ENCODE results near the gene ZNF141. TPM values are rescaled to one million over a fixed set of nuclear protein-coding genes. Genes with fewer than 3 reads are reported as not detected.

Gene ZNF141
- total RNA-seq, 6 donors from 2014 or later = 11.8 to 62.9 (median 17.3) TPM

DNA sequence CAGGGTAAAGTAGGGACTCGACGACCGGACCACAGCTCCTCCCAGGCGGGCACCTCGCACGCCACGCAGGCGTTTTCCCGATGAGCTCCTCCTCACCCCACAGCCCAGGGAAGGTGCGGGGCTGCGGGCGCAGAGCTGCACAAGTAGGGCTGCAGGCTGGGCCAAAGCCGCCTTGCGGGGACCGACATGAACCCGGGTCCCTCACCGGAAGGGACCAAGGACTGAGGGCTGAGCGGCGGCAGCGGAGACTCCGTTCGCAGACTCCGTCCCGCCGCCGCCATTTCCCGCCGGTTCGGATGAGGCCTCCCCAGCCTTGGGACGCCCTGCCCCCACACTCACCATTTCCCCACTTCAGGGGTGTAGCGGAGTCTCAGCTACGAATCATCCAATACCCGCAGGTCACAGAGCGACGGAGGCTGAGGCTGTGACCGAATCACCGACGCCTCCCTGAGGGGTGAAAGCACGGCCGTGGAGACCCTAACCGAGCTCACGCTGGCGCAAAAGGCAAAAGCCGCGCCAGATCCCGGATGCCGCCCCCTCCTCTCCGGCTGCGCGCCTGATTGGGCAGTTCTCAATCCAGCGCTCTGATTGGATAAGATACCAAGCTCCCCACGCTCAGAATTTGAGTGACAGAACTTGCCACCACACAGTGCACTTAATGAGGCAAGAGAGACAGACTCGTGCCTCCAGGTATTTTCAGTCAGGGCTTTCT, 32.5 kb upstream of the ZNF141 start, which contains the start of gene ZNF732:
TSS of gene ZNF732 (minus strand) at position 506 of the 712 bp plus-strand sequence. CDS start at position 342, 164 bp downstream.
- H3K36me3 ChIP-seq = no peaks in the 10 kb centered on the region
- TF ChIP-seq, protein P1, sequence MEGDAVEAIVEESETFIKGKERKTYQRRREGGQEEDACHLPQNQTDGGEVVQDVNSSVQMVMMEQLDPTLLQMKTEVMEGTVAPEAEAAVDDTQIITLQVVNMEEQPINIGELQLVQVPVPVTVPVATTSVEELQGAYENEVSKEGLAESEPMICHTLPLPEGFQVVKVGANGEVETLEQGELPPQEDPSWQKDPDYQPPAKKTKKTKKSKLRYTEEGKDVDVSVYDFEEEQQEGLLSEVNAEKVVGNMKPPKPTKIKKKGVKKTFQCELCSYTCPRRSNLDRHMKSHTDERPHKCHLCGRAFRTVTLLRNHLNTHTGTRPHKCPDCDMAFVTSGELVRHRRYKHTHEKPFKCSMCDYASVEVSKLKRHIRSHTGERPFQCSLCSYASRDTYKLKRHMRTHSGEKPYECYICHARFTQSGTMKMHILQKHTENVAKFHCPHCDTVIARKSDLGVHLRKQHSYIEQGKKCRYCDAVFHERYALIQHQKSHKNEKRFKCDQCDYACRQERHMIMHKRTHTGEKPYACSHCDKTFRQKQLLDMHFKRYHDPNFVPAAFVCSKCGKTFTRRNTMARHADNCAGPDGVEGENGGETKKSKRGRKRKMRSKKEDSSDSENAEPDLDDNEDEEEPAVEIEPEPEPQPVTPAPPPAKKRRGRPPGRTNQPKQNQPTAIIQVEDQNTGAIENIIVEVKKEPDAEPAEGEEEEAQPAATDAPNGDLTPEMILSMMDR (IDR thresholded peaks at IDR 0.05) = no peak
- TF ChIP-seq EP300 (IDR thresholded peaks at IDR 0.05) (no peak), POLR2AphosphoS5 (IDR thresholded peaks at IDR 0.05) (no peak), POLR2A (IDR thresholded peaks at IDR 0.05) (no peak)
- H3K27ac ChIP-seq = no peak within 1 kb of the TSS
- peak in 1 of 2 donors; percentile 72 for DNase-seq
- peaks cover 0 to 24% (median 4%) of the 10 kb centered on the region in 4 donors for H3K9me3 ChIP-seq
- WGBS, 2 donors = 12 to 19% methylated on average over 31 to 36 of the region's 53 CpGs
- peaks cover 0 to 7% (median 3%) of the 10 kb centered on the region in 4 donors for H3K27me3 ChIP-seq
- peaks cover 0 to 9% (median 0%) of the 10 kb centered on the region in 4 donors for H3K4me1 ChIP-seq
- peak within 1 kb of the TSS in 3 of 4 donors; percentile 25 to 47 (median 34) for H3K4me3 ChIP-seq
- peak in 1 of 2 donors; percentile 35 for ATAC-seq (ENCODE audit: low FRiP score in 2 of 2)

DNA sequence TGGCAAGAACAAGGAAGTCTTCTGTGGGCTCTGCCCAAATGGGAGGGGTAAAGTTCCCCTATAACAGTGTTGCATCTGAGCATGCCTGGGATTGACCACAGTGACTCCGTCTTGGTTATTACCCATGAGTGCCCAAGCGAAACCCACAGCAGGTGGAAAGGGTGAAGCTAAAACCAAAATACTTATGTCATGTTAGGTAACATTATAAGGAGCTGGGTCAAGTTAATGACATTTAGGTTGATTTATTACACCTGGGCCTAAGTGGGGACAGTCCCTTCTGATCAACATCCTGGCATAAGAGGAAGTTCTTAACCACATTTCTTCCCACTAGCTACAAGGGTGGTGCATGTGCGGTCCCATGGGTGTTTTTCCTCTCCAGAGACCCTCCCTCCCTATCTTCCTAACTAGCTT, 31.1 kb upstream of the ZNF141 start:
- WGBS, 2 donors = 53 to 74% methylated on average over 3 of the region's 3 CpGs
- ATAC-seq (ENCODE audit: low FRiP score in 2 of 2) (no peak), DNase-seq (no peak)
- Histone ChIP-seq H3K36me3 (no peaks in the 10 kb centered on the region), H3K4me1 (peaks cover 0 to 9% (median 0%) of the 10 kb centered on the region in 4 donors), H3K9me3 (peaks cover 0 to 24% (median 5%) of the 10 kb centered on the region in 4 donors), H3K27me3 (peaks cover 0 to 7% (median 3%) of the 10 kb centered on the region in 4 donors), H3K4me3 (no peak overlapping the region), H3K27ac (no peak overlapping the region)
- TF ChIP-seq, protein P1 (IDR thresholded peaks at IDR 0.05) = no peak
- no peak for TF ChIP-seq EP300 (IDR thresholded peaks at IDR 0.05)
- no peak for TF ChIP-seq POLR2AphosphoS5 (IDR thresholded peaks at IDR 0.05)
- no peak for TF ChIP-seq POLR2A (IDR thresholded peaks at IDR 0.05)

DNA sequence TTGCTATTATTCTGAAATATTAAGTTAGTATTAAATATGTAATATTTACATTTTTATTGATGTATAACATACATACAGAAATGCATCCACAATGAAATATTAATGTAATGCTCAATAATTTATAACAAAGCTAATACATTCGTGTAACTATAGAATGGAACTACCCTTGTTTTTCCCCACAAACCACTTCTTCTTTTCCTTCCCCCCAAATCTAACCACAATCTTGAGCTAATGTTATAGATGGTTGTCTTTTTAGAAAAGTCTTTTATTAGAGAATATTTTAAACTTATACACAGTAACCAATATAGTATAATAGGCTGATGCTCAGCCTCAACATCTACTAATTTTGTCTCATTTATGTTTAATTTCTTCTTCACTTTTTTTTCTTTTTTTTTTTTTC, 27.8 kb upstream of the ZNF141 start:
- peaks cover 0 to 6% (median 3%) of the 10 kb centered on the region in 4 donors for H3K27me3 ChIP-seq
- TF ChIP-seq POLR2AphosphoS5 (IDR thresholded peaks at IDR 0.05) (no peak), POLR2A (IDR thresholded peaks at IDR 0.05) (no peak), EP300 (IDR thresholded peaks at IDR 0.05) (no peak)
- TF ChIP-seq, protein P1 (IDR thresholded peaks at IDR 0.05) = no peak
- no peaks in the 10 kb centered on the region for H3K36me3 ChIP-seq
- H3K9me3 ChIP-seq = peaks cover 0 to 18% (median 10%) of the 10 kb centered on the region in 4 donors
- no peak overlapping the region for H3K4me3 ChIP-seq
- H3K4me1 ChIP-seq = peaks cover 0 to 6% (median 0%) of the 10 kb centered on the region in 4 donors
- DNase-seq = no peak
- no peak for ATAC-seq (ENCODE audit: low FRiP score in 2 of 2)
- H3K27ac ChIP-seq = no peak overlapping the region
- 56 to 81% methylated on average over 1 of the region's 1 CpG for WGBS, 2 donors

DNA sequence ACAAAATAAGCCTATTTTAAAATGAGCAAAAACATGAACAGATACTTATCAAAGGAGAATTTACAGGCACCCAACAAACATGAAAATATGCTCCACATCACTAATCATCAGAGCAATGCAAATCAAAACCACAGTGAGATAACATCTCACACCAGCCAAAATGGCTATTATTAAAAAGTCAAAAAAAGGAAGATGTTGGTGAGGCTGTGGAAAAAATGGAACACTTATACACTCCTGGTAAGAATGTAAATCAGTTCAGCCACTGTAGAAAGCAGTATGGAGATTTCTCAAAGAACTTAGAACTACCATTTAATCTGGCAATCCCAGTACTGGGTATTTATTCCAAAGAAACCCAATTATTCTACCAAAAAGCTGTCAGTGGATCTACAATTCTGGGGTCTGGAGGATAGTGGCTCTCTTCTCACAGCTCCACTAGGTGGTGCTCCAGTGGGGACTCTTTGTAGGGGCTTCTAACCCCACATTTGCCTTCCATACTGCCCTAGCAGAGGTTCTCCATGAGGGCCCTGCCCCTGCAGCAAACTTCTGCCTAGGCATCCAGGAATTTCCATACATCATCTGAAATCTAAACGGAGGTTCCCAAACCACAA, 23.2 kb upstream of the ZNF141 start:
- TF ChIP-seq EP300 (IDR thresholded peaks at IDR 0.05) (no peak), POLR2AphosphoS5 (IDR thresholded peaks at IDR 0.05) (no peak), POLR2A (IDR thresholded peaks at IDR 0.05) (no peak)
- TF ChIP-seq, protein P1 (IDR thresholded peaks at IDR 0.05) = no peak
- 80 to 100% methylated on average over 1 of the region's 1 CpG for WGBS, 2 donors
- DNase-seq = no peak
- H3K9me3 ChIP-seq = peaks cover 0 to 14% (median 6%) of the 10 kb centered on the region in 4 donors
- ATAC-seq (ENCODE audit: low FRiP score in 2 of 2) = no peak
- no peak overlapping the region for H3K27ac ChIP-seq
- H3K4me1 ChIP-seq = no peaks in the 10 kb centered on the region
- no peaks in the 10 kb centered on the region for H3K36me3 ChIP-seq
- H3K4me3 ChIP-seq = no peak overlapping the region
- no peaks in the 10 kb centered on the region for H3K27me3 ChIP-seq
